Duodenal mucosa (tissue), 2 donors: ENCODE measurements around the gene SPRN.
A peak's percentile ranks its signal among the peaks of the same experiment; 100 is the strongest.

Experiments
- H3K27ac ChIP-seq: one replicate; pipeline ENCODE4 v1.7.0; 2013; ENCODE audit warnings: low read depth, low read length
- H3K27me3 ChIP-seq, 2 donors: one replicate each; pipeline ENCODE4 v1.7.0; 2013; ENCODE audit warnings: low read length in 2 of 2, control low read depth in 1 of 2; ENCODE audit not compliant: insufficient read depth in 2 of 2, control insufficient read depth in 1 of 2
- H3K36me3 ChIP-seq, 2 donors: one replicate each; pipeline ENCODE4 v1.7.0; 2013; ENCODE audit warnings: low read length in 2 of 2, control low read depth in 1 of 2; ENCODE audit not compliant: insufficient read depth in 2 of 2, control insufficient read depth in 1 of 2
- H3K4me1 ChIP-seq, 2 donors: one replicate each; pipeline ENCODE4 v1.7.0; 2013; ENCODE audit warnings: low read length in 2 of 2, control low read depth in 1 of 2; ENCODE audit not compliant: insufficient read depth in 2 of 2, control insufficient read depth in 1 of 2
- H3K4me3 ChIP-seq, 2 donors: one replicate each; pipeline ENCODE4 v1.7.0; 2013; ENCODE audit warnings: low read length in 2 of 2, low read depth in 1 of 2
- H3K9ac ChIP-seq, 2 donors: one replicate each; pipeline ENCODE4 v1.7.0; 2013; ENCODE audit warnings: low read length in 2 of 2, low read depth in 1 of 2
- H3K9me3 ChIP-seq, 2 donors: one replicate each; pipeline ENCODE4 v1.7.0; 2013; ENCODE audit warnings: low read length in 2 of 2, control low read depth in 1 of 2; ENCODE audit not compliant: control insufficient read depth in 1 of 2

SPRN gene

GRCh38 chr10:133396035-133396624, 28.3 kb downstream of the SPRN start:
- Histone ChIP-seq H3K4me3 (no peak overlapping the region), H3K4me1 (peaks cover 10 to 20% of the 10 kb centered on the region in 2 donors), H3K9ac (no peak overlapping the region), H3K36me3 (peaks cover 0 to 45% of the 10 kb centered on the region in 2 donors), H3K27ac (no peak overlapping the region), H3K9me3 (no peaks in the 10 kb centered on the region), H3K27me3 (no peaks in the 10 kb centered on the region)

GRCh38 chr10:133394801-133395221, 29.6 kb downstream of the SPRN start:
- no peaks in the 10 kb centered on the region for H3K9me3 ChIP-seq
- no peaks in the 10 kb centered on the region for H3K27me3 ChIP-seq
- H3K4me3 ChIP-seq, result peak overlapping the region; percentile 88 to 94
- H3K4me1 ChIP-seq, result peaks cover 0 to 24% of the 10 kb centered on the region in 2 donors
- H3K36me3 ChIP-seq, result peaks cover 0 to 40% of the 10 kb centered on the region in 2 donors
- H3K27ac ChIP-seq, result peak overlapping the region; percentile 88
- H3K9ac ChIP-seq, result peak overlapping the region; percentile 86 to 97

GRCh38 chr10:133394064-133394663, 30.3 kb downstream of the SPRN start, which contains the start of gene MTG1:
Gene MTG1, plus strand, starts transcription at chr10:133394157. Its CDS starts 64 bp downstream, at chr10:133394221.
- H3K9ac ChIP-seq, result peak within 1 kb of the TSS; percentile 86 to 97

GRCh38 chr10:133393401-133394063, 30.9 kb downstream of the SPRN start:
- Histone ChIP-seq H3K36me3 (peaks cover 0 to 28% of the 10 kb centered on the region in 2 donors), H3K4me3 (peak overlapping the region; percentile 88 to 94), H3K4me1 (peaks cover 0 to 25% of the 10 kb centered on the region in 2 donors), H3K9me3 (no peaks in the 10 kb centered on the region), H3K27ac (no peak overlapping the region), H3K27me3 (no peaks in the 10 kb centered on the region), H3K9ac (peak overlapping the region in 1 of 2 donors; percentile 97)

More at GRCh38 chr10:133394064-133394663, 30.3 kb downstream of the SPRN start, which contains the start of gene MTG1:
- Histone ChIP-seq H3K27me3 (no peaks in the 10 kb centered on the region), H3K4me1 (peaks cover 0 to 24% of the 10 kb centered on the region in 2 donors), H3K4me3 (peak within 1 kb of the TSS; percentile 88 to 94), H3K27ac (peak within 1 kb of the TSS; percentile 88), H3K9me3 (no peaks in the 10 kb centered on the region), H3K36me3 (peaks cover 0 to 35% of the 10 kb centered on the region in 2 donors)

- peaks cover 0 to 29% of the 10 kb centered on the region in 2 donors for H3K4me1 ChIP-seq
- no peak overlapping the region for H3K4me3 ChIP-seq
- H3K36me3 ChIP-seq, result peaks cover 0 to 18% of the 10 kb centered on the region in 2 donors
- H3K9me3 ChIP-seq, result no peaks in the 10 kb centered on the region
- H3K9ac ChIP-seq, result no peak overlapping the region
- H3K27me3 ChIP-seq, result no peaks in the 10 kb centered on the region
- no peak overlapping the region for H3K27ac ChIP-seq
Measured at GRCh38 chr10:133391761-133392518, 32.5 kb downstream of the SPRN start.

GRCh38 chr10:133391249-133391635, 33.2 kb downstream of the SPRN start:
- Histone ChIP-seq H3K27me3 (no peaks in the 10 kb centered on the region), H3K4me1 (peaks cover 0 to 29% of the 10 kb centered on the region in 2 donors), H3K9ac (no peak overlapping the region), H3K27ac (no peak overlapping the region), H3K9me3 (no peaks in the 10 kb centered on the region), H3K36me3 (peaks cover 0 to 16% of the 10 kb centered on the region in 2 donors), H3K4me3 (no peak overlapping the region)

GRCh38 chr10:133390597-133391248, 33.7 kb downstream of the SPRN start:
- H3K9ac ChIP-seq, result no peak overlapping the region
- no peaks in the 10 kb centered on the region for H3K9me3 ChIP-seq
- H3K36me3 ChIP-seq, result peaks cover 0 to 10% of the 10 kb centered on the region in 2 donors
- peak overlapping the region; percentile 54 for H3K27ac ChIP-seq
- peaks cover 0 to 29% of the 10 kb centered on the region in 2 donors for H3K4me1 ChIP-seq
- no peak overlapping the region for H3K4me3 ChIP-seq
- no peaks in the 10 kb centered on the region for H3K27me3 ChIP-seq

GRCh38 chr10:133388973-133389818, 35.2 kb downstream of the SPRN start:
- no peaks in the 10 kb centered on the region for H3K27me3 ChIP-seq
- peak overlapping the region; percentile 40 for H3K27ac ChIP-seq
- no peaks in the 10 kb centered on the region for H3K9me3 ChIP-seq
- H3K4me3 ChIP-seq, result peak overlapping the region; percentile 26 to 34
- H3K9ac ChIP-seq, result no peak overlapping the region
- peaks cover 0 to 9% of the 10 kb centered on the region in 2 donors for H3K36me3 ChIP-seq
- H3K4me1 ChIP-seq, result peaks cover 0 to 19% of the 10 kb centered on the region in 2 donors
